WI38 (cell line): ENCODE data around the gene OGFR.

Experiments used
- H3K4me3 ChIP-seq: 2 replicates; pipeline ENCODE4 v1.5.1; 2011; ENCODE audit warnings: low read depth, mild to moderate bottlenecking, control low read depth, low read length
- TF ChIP-seq, protein P1 (sequence below): IDR thresholded peaks from 2 replicates; pipeline ENCODE4 v1.5.1; 2012; ENCODE audit warnings: low read depth, mild to moderate bottlenecking, control low read depth, low read length

Gene OGFR

DNA sequence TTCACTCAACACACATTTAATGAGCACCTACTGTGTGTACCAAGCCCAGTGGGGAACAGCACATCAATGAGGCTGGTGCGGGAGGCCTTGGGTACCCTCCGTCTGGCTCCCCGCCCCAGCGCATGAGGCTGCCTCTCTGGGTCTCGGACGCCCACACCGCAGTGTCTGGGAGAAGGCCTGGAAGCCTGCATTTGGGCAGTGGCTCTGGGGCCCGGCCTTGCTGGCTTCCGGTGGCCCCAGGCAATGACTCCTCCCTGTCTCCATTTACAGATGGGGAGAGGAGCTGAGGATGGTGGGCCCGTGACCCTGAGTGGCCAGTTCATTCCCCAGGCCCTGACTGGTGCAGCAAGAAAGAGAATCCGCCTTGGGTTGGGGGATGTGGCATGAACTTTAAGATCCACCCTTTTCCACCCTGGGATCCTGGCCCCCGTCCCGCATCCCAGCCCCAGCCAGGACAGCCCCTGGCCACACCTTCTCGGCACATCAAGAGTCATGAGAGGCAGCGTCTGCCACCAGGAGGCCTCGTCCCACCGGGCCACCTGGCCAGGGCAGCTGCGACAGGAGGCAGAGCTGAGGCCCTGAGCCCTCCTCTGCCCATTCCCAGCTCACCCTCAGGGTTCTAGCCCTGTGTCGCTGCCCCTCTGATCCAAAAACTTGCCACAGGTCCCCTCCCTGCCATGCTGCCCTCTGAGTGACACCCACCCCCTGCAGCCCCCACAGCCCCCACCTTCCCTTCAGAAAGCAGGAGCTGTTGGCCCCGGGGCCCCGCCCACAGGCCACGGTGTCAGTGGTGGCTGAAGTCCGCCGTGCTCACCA, 25.8 kb upstream of the OGFR start:
- TF ChIP-seq, protein P1, sequence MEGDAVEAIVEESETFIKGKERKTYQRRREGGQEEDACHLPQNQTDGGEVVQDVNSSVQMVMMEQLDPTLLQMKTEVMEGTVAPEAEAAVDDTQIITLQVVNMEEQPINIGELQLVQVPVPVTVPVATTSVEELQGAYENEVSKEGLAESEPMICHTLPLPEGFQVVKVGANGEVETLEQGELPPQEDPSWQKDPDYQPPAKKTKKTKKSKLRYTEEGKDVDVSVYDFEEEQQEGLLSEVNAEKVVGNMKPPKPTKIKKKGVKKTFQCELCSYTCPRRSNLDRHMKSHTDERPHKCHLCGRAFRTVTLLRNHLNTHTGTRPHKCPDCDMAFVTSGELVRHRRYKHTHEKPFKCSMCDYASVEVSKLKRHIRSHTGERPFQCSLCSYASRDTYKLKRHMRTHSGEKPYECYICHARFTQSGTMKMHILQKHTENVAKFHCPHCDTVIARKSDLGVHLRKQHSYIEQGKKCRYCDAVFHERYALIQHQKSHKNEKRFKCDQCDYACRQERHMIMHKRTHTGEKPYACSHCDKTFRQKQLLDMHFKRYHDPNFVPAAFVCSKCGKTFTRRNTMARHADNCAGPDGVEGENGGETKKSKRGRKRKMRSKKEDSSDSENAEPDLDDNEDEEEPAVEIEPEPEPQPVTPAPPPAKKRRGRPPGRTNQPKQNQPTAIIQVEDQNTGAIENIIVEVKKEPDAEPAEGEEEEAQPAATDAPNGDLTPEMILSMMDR, result no peak
- no peak overlapping the region for H3K4me3 ChIP-seq

DNA sequence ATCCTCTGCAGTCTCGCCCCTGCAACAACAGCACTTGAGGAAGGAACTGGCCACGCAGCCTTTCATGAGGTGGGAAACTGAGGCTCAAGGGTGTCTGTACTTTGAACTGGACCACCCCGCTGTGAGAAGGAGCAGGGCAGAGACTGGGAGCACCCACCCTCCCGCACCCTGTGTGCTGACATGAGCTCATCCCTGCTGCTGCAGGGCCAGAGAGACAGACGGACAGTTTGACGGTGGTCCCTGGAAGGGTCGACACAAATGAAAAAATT, 25.3 kb upstream of the OGFR start:
- no peak overlapping the region for H3K4me3 ChIP-seq
- TF ChIP-seq, protein P1, result no peak

DNA sequence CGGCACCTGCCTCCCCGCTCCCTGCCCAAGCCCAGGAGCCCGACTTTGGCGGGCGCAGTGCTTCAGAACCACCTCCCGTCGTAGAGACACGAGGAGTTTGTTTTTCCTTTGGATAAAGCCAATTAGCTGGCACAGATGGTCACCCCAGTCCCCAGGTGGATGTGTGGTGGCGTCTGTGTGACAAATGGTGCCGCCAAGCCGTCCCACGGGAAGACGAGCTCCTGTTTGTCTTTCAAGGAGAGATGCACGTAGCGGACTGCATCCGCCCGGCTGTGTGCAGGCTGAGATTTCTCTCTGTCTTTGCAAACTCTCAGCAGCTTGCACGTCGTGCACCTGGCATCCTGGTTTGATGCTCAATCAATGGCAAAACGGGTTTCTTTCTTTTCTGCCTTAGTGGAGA, 24.4 kb upstream of the OGFR start:
- H3K4me3 ChIP-seq, result no peak overlapping the region
- TF ChIP-seq, protein P1, result no peak

DNA sequence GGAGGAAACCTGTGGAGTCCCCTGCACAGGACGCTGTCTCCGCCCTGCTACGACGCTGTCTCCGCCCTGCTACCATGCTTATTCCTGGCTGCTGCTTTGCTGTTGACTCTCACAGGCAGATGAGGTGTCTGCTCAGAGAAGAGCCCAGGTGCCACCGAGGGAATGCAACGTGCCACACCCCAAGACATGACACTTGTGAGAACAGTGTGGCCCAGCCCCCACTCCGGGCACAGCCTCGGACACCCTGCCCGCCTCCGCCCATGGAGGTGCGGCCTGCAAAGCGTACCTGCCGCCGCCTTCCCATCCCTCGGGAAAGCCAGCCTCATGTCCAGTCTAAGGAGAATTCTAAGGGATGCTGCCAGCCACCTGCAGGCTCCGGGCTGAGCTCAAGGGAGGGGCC, 23.9 kb upstream of the OGFR start:
- H3K4me3 ChIP-seq, result no peak overlapping the region
- TF ChIP-seq, protein P1, result no peak

GRCh38 chr20:62782149-62782892, 22.3 kb upstream of the OGFR start:
- H3K4me3 ChIP-seq, result no peak overlapping the region
- TF ChIP-seq, protein P1, result no peak

DNA sequence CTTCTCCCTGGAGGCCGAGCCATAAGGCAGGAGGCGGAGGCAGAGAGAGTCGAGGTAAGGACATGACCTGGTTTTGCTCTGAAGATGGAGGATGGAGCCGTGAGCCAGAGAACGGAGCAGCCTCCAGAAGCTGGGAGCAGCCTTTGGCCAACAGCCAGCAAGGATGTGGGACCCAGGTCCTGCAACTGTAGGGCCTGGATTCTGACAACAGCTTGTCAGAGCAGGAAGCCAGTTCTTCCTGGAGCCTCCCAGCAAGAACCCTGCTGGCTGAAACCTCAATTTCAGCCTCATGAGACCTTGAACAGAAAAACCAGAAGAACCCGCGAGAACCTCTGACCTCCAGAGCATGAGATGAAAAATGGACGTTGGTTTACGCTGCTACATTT, 21.7 kb upstream of the OGFR start:
- H3K4me3 ChIP-seq, result no peak overlapping the region
- TF ChIP-seq, protein P1, result no peak

GRCh38 chr20:62784497-62784896, 20.1 kb upstream of the OGFR start:
- no peak overlapping the region for H3K4me3 ChIP-seq

More at GRCh38 chr20:62784497-62784896, 20.1 kb upstream of the OGFR start:
- TF ChIP-seq, protein P1, result no peak
